ENCODE measurements around the gene FAM163A.
"Not testable (repeated sequence)": the region's sequence is repeated elsewhere in the genome, so short reads cannot be mapped to it uniquely, and the experiment has no call there.

FAM163A gene

GRCh38 chr1:179803104-179803503, 60.0 kb downstream of the FAM163A start:
- TF ChIP-seq CTCF (IDR thresholded peaks at IDR 0.05; ENCODE audit: borderline replicate concordance, control extremely low read depth, extremely low read depth, insufficient read depth, missing control alignments), result no peak
- in situ Hi-C loops (cut with MboI; ENCODE audit: low sequenced_read_pairs, unreplicated experiment), result loop anchor here (10.0 to 25.0 kb wide), 2 partner anchors 88 to 716 kb away; partner anchors contain the start of gene TOR3A

GRCh38 chr1:179803918-179804317, 60.8 kb downstream of the FAM163A start:
- no peak for DNase-seq (ENCODE audit: low spot score)
- in situ Hi-C loops (cut with MboI; ENCODE audit: low sequenced_read_pairs, unreplicated experiment), result loop anchor here (10.0 to 25.0 kb wide), 2 partner anchors 89 to 717 kb away; partner anchors contain the start of gene TOR3A
- no peak for TF ChIP-seq CTCF (IDR thresholded peaks at IDR 0.05; ENCODE audit: borderline replicate concordance, control extremely low read depth, extremely low read depth, insufficient read depth, missing control alignments)

More at GRCh38 chr1:179803104-179803503, 60.0 kb downstream of the FAM163A start:
- DNase-seq (ENCODE audit: low spot score), result no peak

GRCh38 chr1:179804417-179804816, 61.3 kb downstream of the FAM163A start:
- in situ Hi-C loops (cut with MboI; ENCODE audit: low sequenced_read_pairs, unreplicated experiment), result loop anchor here (10.0 to 25.0 kb wide), 2 partner anchors 90 to 717 kb away; partner anchors contain the start of gene TOR3A
- not testable (repeated sequence) for DNase-seq (ENCODE audit: low spot score)

GRCh38 chr1:179805291-179806195, 62.5 kb downstream of the FAM163A start:
- in situ Hi-C loops (cut with MboI; ENCODE audit: low sequenced_read_pairs, unreplicated experiment), result loop anchor here (10.0 to 25.0 kb wide), 2 partner anchors 91 to 718 kb away; partner anchors contain the start of gene TOR3A
- TF ChIP-seq CTCF (IDR thresholded peaks at IDR 0.05; ENCODE audit: borderline replicate concordance, control extremely low read depth, extremely low read depth, insufficient read depth, missing control alignments), result no peak
- no peak for DNase-seq (ENCODE audit: low spot score)

GRCh38 chr1:179806333-179806732, 63.2 kb downstream of the FAM163A start:
- in situ Hi-C loops (cut with MboI; ENCODE audit: low sequenced_read_pairs, unreplicated experiment), result loop anchor here (10.0 to 25.0 kb wide), 2 partner anchors 92 to 719 kb away; partner anchors contain the start of gene TOR3A
- no peak for DNase-seq (ENCODE audit: low spot score)
- no peak for TF ChIP-seq CTCF (IDR thresholded peaks at IDR 0.05; ENCODE audit: borderline replicate concordance, control extremely low read depth, extremely low read depth, insufficient read depth, missing control alignments)

GRCh38 chr1:179807291-179807690, 64.2 kb downstream of the FAM163A start:
- TF ChIP-seq CTCF (IDR thresholded peaks at IDR 0.05; ENCODE audit: borderline replicate concordance, control extremely low read depth, extremely low read depth, insufficient read depth, missing control alignments), result no peak
- in situ Hi-C loops (cut with MboI; ENCODE audit: low sequenced_read_pairs, unreplicated experiment), result loop anchor here (10.0 to 25.0 kb wide), 2 partner anchors 92 to 720 kb away; partner anchors contain the start of gene TOR3A
- no peak for DNase-seq (ENCODE audit: low spot score)

Measured in GM13976 (cell line).